Measurements from ENCODE around the gene MYH3.
A peak's percentile ranks its signal among the peaks of the same experiment; 100 is the strongest.

Gene MYH3

DNA sequence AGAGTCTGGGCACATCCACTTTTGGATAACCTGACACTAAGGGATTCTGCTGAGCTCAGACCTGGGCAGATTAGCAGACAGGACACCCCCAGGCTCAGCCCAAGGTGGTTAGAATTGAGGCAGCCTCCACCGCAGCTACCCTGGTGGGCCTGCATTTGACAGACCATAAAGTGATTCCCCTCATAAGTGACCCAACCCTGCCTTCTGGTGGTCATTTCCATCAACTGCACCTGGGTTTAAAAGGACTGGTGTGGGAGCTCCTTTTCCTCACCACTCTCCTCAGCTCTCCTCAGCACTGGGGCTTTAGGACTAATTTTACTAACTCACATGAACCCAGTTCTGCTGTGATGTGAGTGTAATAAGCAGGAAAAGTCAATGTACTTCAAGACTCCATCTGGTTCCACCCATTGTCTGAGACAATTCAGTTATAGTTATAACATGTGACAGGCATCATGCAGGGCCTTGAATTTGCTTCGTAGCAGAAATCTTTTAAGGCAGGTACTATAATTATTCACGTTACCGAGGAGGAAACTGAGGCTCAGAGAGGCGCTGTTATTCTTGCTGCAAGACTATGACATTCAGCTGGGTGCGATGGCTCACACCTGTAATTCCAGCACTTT is 42.5 kb downstream of the MYH3 start:
- peak; percentile 66 for DNase-seq (ENCODE audit: low read depth, low spot score)

DNA sequence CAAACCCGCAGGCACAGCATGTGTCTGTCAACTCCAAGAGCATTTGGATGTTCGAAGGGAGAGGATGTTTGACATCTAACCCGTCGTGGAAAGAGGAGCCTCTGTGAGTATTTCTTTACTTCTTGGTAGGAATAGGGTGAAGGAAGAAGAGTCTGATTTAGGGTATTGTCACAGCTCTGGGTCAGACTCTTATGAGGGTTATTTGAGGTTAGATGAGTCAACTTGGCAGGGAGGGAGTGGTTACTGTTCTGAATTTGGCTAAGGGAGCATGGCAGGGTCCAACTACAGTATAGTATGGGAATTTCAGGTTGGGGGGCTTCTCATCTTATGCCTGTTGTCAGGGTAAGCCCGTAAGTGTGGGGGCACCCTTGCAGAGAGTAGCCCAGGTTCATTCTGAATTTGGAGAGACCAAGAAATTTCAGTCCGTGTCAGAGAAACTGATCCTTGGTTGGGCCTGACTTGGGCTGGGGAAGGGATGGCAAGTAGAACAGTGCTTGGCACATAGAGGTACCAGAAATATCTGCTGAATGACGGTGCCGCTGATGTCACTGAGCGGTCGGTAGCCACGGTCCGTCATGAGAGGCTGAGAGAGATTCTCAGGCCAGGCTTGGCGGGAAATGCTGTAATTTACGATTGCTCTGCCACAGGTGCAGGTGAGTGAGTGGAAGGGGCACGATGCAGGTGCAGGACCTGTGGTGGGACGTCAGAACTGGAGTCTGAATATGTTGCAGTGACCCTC is 43.2 kb downstream of the MYH3 start:
- no peak for DNase-seq (ENCODE audit: low read depth, low spot score)

DNA sequence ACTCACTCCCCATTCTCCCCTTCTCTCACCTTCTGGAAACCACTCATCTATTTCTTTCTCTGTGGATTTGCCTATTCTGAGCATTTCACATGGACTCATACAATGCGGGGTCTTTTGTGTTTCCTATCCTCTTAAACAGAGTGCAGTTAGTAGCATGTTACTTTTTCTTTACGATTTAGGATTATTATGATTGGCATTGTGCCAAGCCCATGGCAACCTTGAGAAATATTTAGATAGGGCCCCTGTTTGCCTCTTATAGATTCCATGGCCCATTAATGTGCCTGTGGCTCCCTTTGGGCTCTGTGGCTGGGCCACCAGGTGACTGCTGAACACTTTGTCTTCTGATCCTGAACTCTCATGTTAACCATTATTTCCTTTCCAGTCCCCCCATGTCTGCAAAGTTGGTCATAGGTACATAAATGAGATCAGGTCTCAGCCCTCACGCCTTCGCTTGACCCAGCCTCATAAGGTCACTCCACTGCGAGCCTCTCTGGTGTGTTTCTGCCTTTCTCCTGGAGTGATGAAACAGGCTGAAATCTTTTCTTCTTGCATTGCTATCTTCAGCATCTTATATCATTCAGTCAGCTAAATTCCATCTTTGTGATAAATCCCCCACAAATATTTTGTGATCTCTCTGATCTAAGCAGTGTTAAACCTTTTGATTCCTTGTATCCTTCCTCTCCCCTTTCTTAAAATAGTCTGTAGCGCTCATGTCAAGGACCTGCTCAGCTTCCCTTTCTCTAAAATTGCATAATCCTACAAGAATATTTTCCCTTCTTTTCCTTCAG is 44.0 kb downstream of the MYH3 start:
- DNase-seq (ENCODE audit: low read depth, low spot score) = no peak

DNA sequence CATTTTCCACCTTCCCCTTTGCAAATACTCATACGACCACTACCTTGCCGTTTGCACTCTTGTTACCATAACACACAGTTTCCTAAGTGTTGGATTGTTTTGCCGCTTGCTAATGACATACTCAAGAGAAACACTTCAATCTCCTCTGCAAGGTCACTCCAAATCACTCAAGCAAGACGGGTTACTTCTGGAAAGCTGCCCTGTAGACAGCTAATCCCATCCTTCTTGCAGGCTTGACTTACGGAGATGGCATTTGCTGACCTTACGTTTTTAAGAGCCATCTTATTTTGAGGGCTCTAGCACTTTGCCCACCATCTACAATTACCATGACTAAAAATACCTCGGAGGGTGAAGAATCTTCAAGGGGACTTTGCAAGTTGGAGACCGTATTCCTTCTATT is 46.2 kb downstream of the MYH3 start:
- no peak for DNase-seq (ENCODE audit: low read depth, low spot score)

DNA sequence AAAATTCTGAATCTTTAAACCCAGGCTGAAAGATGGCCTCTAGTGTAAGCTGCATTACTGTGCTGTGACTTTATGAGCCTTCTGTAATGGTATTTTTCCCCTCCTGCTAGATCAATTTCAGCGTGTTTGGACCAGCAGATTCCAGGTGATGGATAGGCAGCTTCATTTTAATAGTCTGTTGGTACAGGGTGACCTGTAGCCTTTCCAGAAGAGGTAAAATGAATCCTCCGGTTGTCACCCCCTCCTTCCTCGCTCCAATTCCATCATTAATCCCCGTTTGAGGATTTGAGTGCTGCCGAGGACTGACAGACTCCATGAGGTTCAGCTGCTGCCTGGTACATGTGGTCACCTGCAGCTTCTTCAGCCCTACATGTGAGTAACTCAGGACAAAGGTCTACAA is 48.9 kb downstream of the MYH3 start:
- DNase-seq (ENCODE audit: low read depth, low spot score) = no peak

DNA sequence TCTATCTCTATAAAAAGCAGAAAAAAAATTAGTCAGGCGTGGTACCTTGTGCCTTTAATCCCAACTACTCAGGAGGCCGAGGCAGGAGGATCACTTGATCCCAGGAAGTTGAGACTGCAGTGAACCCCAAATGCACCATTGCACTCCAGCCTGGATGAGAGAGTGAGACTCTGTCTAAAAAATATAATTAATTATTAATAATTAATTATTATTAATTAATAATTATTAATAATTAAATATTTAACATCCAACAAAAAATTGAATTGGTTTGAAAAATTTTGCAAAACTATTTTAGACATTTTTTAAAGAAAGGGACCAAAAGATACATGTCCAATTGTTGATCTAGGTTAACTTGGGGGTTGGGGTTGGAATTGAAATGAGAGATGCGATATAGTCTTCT is 51.0 kb downstream of the MYH3 start:
- no peak for DNase-seq (ENCODE audit: low read depth, low spot score)

DNA sequence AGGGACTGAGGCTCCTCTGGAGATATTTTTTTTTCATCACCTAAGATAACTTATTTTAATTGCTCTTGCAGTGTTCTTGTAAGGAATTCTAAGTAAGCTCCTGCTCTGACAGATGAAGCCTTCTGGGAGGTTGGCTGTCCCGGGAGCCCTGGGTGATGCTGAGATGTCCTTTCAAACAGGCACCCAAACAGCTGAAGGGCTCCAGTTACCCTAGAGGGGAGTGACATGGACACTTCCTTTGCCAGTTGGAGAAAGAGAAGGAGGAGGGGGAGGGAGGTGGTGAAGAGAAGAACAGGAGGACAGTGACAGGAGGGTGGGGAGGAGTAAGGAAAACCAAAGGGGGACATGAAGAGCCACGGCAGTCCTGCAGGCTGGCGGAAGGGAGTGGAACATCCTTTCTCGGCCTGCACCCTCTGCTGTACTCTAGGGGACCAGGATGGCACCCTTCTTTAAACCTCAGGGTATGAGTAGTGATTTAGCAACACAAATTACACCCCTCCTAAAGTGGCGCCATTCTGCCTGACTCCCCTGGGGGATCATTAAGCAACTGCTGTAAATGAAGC is 51.8 kb downstream of the MYH3 start:
- DNase-seq (ENCODE audit: low read depth, low spot score) = no peak

DNA sequence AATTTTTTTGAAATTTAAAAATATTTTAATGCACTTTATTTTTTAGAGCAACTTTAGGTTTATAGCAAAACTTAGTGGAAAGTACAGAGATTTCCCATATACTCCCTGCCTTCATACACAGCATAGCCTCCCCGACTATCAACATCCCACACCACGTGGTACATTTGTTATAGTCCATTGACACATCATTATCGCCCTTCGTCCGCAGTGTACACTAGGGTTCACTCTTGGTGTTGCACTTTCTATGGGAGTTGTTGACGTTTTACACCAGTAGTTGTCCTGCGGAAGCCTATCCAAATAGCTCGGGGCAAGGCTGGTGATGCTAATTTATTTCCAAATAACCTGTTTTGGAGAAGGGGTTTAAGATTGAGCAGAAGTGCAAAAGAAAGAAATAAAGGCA is 52.6 kb downstream of the MYH3 start:
- no peak for DNase-seq (ENCODE audit: low read depth, low spot score)

DNA sequence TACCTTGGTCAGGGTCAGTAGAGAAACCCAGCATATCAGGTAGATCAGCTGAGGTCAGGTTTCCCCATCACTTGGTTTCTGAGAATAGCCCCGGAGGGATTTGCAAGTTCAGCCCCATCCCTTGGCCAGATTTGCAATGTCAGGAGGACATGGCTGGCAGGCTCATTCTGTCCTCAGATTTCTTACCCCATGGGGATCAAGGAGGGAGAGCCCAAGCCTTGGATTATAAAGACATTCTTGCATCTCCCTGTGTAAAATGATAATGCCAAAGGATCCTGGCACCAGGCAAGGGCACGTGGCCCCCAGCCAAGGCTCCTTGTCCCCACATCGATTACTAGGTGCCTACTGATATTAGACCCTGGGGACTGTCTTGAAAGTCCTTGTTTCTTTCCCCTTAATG is 53.2 kb downstream of the MYH3 start:
- no peak for DNase-seq (ENCODE audit: low read depth, low spot score)

DNA sequence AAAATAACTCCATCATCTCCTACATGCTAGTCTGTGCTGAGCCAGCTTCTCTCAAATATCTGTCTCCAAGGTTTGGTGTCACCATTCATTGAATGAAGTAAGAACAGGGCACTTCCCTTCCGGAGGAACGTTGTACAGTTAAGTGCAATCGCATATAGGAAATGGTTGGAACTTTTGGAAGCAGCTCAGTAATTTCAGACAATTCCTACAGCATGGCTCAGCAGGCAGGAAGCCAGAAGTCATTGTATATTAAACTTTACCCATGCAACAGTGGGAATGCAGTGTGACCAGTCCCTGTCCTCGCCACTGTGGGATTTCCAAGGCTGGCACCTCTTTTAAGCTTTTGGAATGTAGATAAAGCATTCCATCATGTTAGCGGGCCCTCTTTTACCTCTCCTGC is 56.5 kb downstream of the MYH3 start:
- no peak for DNase-seq (ENCODE audit: low read depth, low spot score)

DNA sequence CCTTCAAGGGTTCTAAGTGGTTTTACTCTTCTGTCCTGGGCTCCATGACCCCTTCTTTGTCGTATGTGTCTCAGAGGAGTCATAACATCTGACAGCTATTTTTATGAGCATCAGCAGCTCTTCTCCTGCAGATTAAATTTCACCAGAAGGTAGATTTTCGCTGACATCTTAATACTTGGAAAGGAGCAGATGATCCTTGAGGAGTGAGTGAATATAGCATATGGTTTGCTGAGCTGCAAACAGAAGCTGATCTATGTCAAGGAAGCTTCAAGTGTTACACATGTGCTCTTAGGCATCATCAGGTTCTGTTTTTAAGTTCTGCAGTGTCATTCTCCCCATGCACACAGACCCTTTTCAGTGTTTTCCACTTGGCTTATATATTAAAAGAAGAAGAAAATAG is 58.5 kb downstream of the MYH3 start:
- no peak for DNase-seq (ENCODE audit: low read depth, low spot score)

DNA sequence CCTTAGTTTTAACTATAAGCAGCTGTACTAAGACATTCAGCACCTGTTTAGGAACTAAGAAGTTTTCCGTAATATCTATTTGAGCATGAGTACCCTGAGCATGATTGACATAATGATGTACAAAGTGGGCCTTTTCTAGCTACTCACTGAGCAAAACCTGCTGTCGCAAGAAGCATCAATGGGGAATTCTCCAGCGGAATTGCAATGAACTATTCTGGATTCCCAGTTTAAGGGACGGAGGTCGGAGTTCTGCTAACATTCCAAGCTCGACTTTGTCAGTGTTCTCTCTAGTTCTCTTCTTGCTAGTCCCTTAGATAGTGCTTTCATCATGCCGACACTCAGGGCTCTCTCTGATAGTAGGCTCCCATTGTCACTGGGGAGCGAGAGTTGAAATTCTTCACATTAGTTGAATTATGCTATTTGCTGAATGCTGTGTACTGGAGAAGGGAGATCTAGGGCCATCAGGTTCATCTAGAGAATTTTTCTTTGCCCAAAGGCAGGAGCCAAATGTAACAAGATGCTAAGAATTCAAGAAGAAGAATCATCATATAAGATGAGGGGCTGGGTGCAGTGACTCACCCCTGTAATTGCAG is 67.5 kb downstream of the MYH3 start:
- no peak for DNase-seq (ENCODE audit: low read depth, low spot score)

DNA sequence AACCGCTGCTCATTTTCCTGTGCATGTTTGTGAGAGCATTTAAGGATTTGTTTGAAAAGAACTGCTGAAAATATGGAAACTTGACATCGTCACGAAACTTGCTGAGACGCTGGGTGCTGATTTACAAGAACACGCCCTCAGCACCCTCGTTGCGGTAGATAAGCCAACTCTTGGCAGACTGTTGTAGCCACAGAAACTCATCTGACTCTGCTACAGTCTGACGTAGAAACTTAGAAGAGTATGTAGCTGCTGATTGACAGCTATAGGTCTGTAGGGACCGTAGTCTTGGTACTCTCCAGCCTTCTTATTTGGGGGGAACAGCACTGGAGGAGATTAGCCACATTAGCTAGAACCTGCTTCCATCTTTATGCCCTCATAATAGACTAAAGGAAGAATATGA is 71.6 kb downstream of the MYH3 start:
- DNase-seq (ENCODE audit: low read depth, low spot score) = no peak

DNA sequence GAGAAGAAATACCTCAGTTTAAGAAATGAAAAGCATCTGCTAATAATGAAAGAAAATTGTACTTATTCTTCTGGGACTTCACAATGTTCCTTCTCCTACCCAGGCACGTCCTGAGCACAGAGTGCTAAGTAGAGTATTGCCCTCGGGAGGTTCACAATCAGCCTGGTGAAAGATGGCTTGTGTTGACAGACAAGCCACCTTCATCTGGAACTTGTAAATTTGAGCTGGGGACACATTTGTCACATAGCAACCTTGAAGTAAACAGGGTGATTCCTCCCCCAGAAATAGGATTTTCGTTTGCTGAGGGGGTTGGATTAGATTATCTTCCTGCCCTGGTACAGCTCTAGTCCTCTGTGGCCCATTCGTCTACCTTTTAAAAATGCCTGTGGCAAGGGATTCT is 73.3 kb downstream of the MYH3 start:
- no peak for DNase-seq (ENCODE audit: low read depth, low spot score)

DNA sequence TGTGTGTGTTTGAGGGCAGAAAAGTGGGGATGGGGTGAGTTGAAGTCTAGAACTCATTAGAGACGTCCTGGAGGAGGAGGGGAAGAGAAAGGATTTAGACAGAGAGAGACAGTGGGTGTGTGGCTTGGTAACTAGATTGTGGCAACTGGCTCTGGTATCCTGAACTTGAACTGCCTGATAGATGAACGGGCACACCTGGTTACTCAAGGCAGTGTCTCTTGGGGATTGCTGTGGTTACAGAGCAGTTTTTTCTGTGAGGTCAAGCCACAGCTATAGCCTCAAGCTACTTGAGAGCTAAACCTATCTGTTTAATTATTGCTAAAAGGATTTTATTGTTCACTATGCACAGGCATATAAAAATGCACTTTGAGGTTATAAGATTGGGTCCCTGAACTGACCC is 77.8 kb downstream of the MYH3 start:
- no peak for DNase-seq (ENCODE audit: low read depth, low spot score)
